Adrenal gland (tissue), 12 donors: ENCODE results near the gene WFDC9. TPM values are rescaled to one million over a fixed set of nuclear protein-coding genes. Genes with fewer than 3 reads are reported as not detected.

Experiments
- DNase-seq, 7 donors: peaks; one replicate each; pipeline ENCODE4 v3.0.0-alpha.2; 2019 to 2020
- H3K27ac ChIP-seq, 5 donors: fragments of 200-600 bp; sonication (generic) in 4 of 5; 1 replicate in 3 of 5; 2 replicates in 2 of 5; pipeline versions ENCODE4 v1.5.1 to v1.8.0; 2016 to 2020; ENCODE audit warnings: mild to moderate bottlenecking in 1 of 5
- H3K27me3 ChIP-seq: fragments of 200-600 bp; 2 replicates; pipeline ENCODE4 v1.8.0; 2021
- H3K36me3 ChIP-seq, 2 donors: fragments of 200-600 bp; replicated peaks in 1 of 2; 1 replicate in 1 of 2; 2 replicates in 1 of 2; pipeline versions ENCODE4 v1.5.1 to v1.8.0; 2018 to 2022
- H3K4me1 ChIP-seq, 2 donors: fragments of 200-600 bp; replicated peaks in 1 of 2; 1 replicate in 1 of 2; 2 replicates in 1 of 2; pipeline versions ENCODE4 v1.5.1 to v1.8.0; 2018 to 2021
- H3K4me3 ChIP-seq, 4 donors: fragments of 200-600 bp; sonication (generic) in 3 of 4; one replicate each; pipeline ENCODE4 v1.5.1; 2016 to 2018
- H3K9me3 ChIP-seq, 3 donors: fragments of 200-600 bp; sonication (generic) in 1 of 3; replicated peaks in 1 of 3; 1 replicate in 2 of 3; 2 replicates in 1 of 3; pipeline versions ENCODE4 v1.5.1 to v1.8.0; 2016 to 2021
- CTCF ChIP-seq, 6 experiments: fragments of 450-650 bp in 4 of 6; fragments of 200-600 bp in 2 of 6; sonication (generic) in 1 of 6; IDR thresholded peaks; 1 replicate in 5 of 6; 2 replicates in 1 of 6; pipeline versions ENCODE4 v1.5.1 to v1.8.0; 2016 to 2021; ENCODE audit warnings: antibody characterized with exemption in 6 of 6, mild to moderate bottlenecking in 2 of 6, moderate library complexity in 1 of 6
- POLR2A ChIP-seq, 2 donors: fragments of 450-650 bp; IDR thresholded peaks; one replicate each; pipeline ENCODE4 v1.6.1; 2017; ENCODE audit warnings: antibody characterized with exemption in 2 of 2, mild to moderate bottlenecking in 2 of 2, moderate library complexity in 1 of 2
- WGBS, 4 donors: extraction: QIAGEN DNeasy Blood & Tissue Kit in 2 of 4; methylation state at CpG; one replicate each; pipeline versions ENCODE4 v1.1.5 to v1.1.7; 2013 to 2017; 5-methylcytosine and 5-hydroxymethylcytosine counted together
- intact Hi-C, 2 donors: fragments of 100-400 bp; cut with DNase I; formaldehyde crosslinking; loops; one replicate each; pipeline versions ENCODE4 v1.14.1 to v1.15.0; 2022 to 2023
- polyA plus RNA-seq, 3 donors: library from polyadenylated mRNA; stranded (reverse); fragments of 200-250 nt in 2 of 3; fragments of 350-450 nt in 1 of 3; fragmentation: Illumina TruSeq in 1 of 3; extraction: RNeasy Lipid Tissue Mini Kit (QIAGEN cat#74804) in 1 of 3; gene quantifications; one replicate each; pipeline ENCODE4 v1.2.3, GENCODE V29; 2013 to 2014
- total RNA-seq, 9 donors: library from RNA; depleted of rRNA in 4 of 9; stranded (reverse); fragments of >200 nt in 4 of 9; fragments of 120-200 nt in 1 of 9; fragmentation: NEBNext Ultra II Directional in 1 of 9; extraction: Animal tissue kit (Norgen Biotek cat#: 25700) in 1 of 9; gene quantifications; one replicate each; pipeline versions ENCODE4 v1.1.0 to v1.2.4, GENCODE V29; 2013 to 2023
- donor health status: healthy with polysubstance abuse.
- donor health status: Bipolar disorder and iron deficiency.
- donor health status: DM: yes; HTN: yes; CAD: no.
- donor health status: DM: no; HTN: no; CAD: no.
- donor health status: DM: no; HTN: no; CAD: no.
- donor health status: DM: yes; HTN: yes; CAD: no.

WFDC9 gene
- total and polyA plus RNA-seq, 12 donors, result not detected

- H3K4me1 ChIP-seq, result no peaks in the 10 kb centered on the region
- no peak overlapping the region for H3K4me3 ChIP-seq
- no peaks in the 10 kb centered on the region for H3K36me3 ChIP-seq
- no peak for DNase-seq
- intact Hi-C loops, result no loop called here
- no peak overlapping the region for H3K27ac ChIP-seq
- TF ChIP-seq CTCF (IDR thresholded peaks at IDR 0.05) (no peak), POLR2A (IDR thresholded peaks at IDR 0.05) (no peak)
- WGBS, 4 donors, result 79 to 82% (median 81%) methylated on average over 5 of the region's 5 CpGs
- no peaks in the 10 kb centered on the region for H3K9me3 ChIP-seq
- H3K27me3 ChIP-seq, result no peaks in the 10 kb centered on the region
Observed at GRCh38 chr20:45639687-45640086, 8.6 kb upstream of the WFDC9 start.

- TF ChIP-seq POLR2A (IDR thresholded peaks at IDR 0.05) (no peak), CTCF (IDR thresholded peaks at IDR 0.05) (no peak)
- intact Hi-C loops, result no loop called here
- no peak overlapping the region for H3K27ac ChIP-seq
Observed at GRCh38 chr20:45636513-45636912, 5.4 kb upstream of the WFDC9 start.

GRCh38 chr20:45630371-45630770 is 713 bp downstream of the WFDC9 start:
- H3K36me3 ChIP-seq, result no peaks in the 10 kb centered on the region
- no peak for DNase-seq
- no peaks in the 10 kb centered on the region for H3K27me3 ChIP-seq
- no peaks in the 10 kb centered on the region for H3K9me3 ChIP-seq
- no peak overlapping the region for H3K27ac ChIP-seq
- intact Hi-C loops, result no loop called here
- TF ChIP-seq POLR2A (IDR thresholded peaks at IDR 0.05), result no peak
- no peak for TF ChIP-seq CTCF (IDR thresholded peaks at IDR 0.05)
- no peak overlapping the region for H3K4me3 ChIP-seq
- no peaks in the 10 kb centered on the region for H3K4me1 ChIP-seq

More at GRCh38 chr20:45636513-45636912, 5.4 kb upstream of the WFDC9 start:
- WGBS, 4 donors, result 62 to 92% (median 72%) methylated on average over 1 of the region's 1 CpG
- Histone ChIP-seq H3K4me1 (no peaks in the 10 kb centered on the region), H3K9me3 (no peaks in the 10 kb centered on the region), H3K36me3 (no peaks in the 10 kb centered on the region), H3K27me3 (no peaks in the 10 kb centered on the region), H3K4me3 (no peak overlapping the region)
- DNase-seq, result no peak

- no peaks in the 10 kb centered on the region for H3K4me1 ChIP-seq
- H3K36me3 ChIP-seq, result no peaks in the 10 kb centered on the region
- intact Hi-C loops, result no loop called here
- no peaks in the 10 kb centered on the region for H3K27me3 ChIP-seq
- 9 to 14% (median 11%) methylated on average over 9 of the region's 9 CpGs for WGBS, 4 donors
- TF ChIP-seq CTCF (IDR thresholded peaks at IDR 0.05), result peak; percentile 29 to 60 (median 50)
- no peak for TF ChIP-seq POLR2A (IDR thresholded peaks at IDR 0.05)
- peak; percentile 18 to 62 (median 46) for DNase-seq
- H3K4me3 ChIP-seq, result peak within 1 kb of the TSS in 1 of 4 donors; percentile 2
- H3K27ac ChIP-seq, result no peak within 1 kb of the TSS
- H3K9me3 ChIP-seq, result no peaks in the 10 kb centered on the region
Observed at GRCh38 chr20:45629496-45630100, 1.5 kb downstream of the WFDC9 start, which contains the start of gene WFDC10A. WFDC10A (plus strand) TSS chr20:45629739; CDS start chr20:45629814, 75 bp downstream.
